Measurements from ENCODE around the gene EEF1A1.

Gene EEF1A1

DNA sequence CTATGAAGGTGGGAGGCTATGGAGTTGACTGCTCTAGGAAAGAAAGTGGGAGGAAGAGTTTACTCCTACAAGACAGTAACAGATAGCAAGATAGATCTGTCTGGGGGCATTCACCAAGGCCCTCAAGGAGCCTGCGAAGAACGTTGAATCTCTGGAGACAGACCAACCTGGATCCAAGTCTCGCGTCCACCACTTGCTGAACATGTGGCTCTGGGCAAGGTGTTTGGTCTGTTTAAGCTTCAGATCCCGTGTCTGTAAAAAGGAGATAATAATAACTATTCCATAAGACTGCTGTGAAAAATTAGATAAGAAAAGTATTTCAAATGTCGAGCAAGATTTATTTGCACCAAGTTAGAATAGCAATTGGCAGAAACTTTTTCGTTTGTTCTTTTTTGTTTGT is 8.1 kb upstream of the EEF1A1 start:
- Histone ChIP-seq H4K20me1 (ENCODE audit: low read depth, low read length) (no peaks in the 10 kb centered on the region), H3K9me3 (ENCODE audit: insufficient read depth, low read length) (no peaks in the 10 kb centered on the region), H3K27ac (ENCODE audit: low read depth, low read length) (no peak overlapping the region), H3K36me3 (ENCODE audit: low read length) (no peaks in the 10 kb centered on the region), H3F3A (ENCODE audit: insufficient read depth) (0 out of 2 replicates have a peak, but pooled peaks cover 5% of the 10 kb centered on the region), H3K4me3 (ENCODE audit: insufficient read depth, low read length, poor library complexity, severe bottlenecking) (no peak overlapping the region), H3K9ac (ENCODE audit: low read length) (no peak overlapping the region), H2AFZ (ENCODE audit: low read depth, low read length, severe bottlenecking) (no peak overlapping the region), H3K27me3 (ENCODE audit: low read length) (no peaks in the 10 kb centered on the region), H3K9me2 (replicated peaks; ENCODE audit: insufficient read depth, low read length) (no peaks in the 10 kb centered on the region), H3K79me2 (ENCODE audit: insufficient read depth, low read length) (no peaks in the 10 kb centered on the region), H3K4me2 (ENCODE audit: low read depth, low read length, poor library complexity, severe bottlenecking) (no peak overlapping the region)
- TF ChIP-seq EZH2phosphoT487 (conservative IDR thresholded peaks at IDR 0.05; ENCODE audit: low read length) (no peak), CTCF (IDR thresholded peaks at IDR 0.05; ENCODE audit: insufficient read depth, low read length, poor library complexity, severe bottlenecking) (no peak)

DNA sequence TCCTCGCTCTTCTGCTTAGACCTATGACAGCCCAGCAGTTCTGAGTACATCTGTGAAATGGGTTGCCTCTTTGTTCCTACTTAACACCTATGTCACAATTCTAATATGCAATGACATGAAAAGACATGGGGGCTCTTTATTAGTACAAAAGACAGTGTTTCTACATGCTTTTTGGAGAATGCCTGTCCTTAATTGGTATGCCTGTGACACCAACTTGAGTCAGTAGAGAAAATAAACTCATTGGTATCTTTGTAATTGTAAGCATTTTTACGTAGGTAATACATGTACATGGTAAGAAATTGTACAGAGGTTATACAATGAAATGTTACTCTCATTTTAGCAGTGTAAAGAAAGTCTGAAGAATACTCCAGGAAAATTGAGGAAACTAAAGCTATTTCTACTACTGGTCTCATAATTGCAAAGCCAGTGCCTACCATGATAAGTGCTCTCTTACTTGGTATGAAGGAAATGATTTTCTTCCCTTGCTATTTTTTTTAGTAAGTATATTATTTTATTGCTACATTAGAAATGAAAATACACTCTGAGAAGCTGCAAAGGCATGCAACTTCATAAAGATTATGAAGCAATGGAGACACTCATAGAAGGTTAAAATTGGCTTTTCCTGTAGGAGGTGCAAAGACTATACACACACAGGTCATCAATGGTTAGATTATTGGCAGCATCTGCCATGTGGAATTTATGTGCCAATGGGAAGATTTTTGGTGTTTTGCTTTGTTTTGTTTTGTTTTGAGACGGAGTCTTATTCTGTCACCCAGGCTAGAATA is 4.9 kb upstream of the EEF1A1 start:
- no peak overlapping the region for H3K9ac ChIP-seq (ENCODE audit: low read length)
- H3K36me3 ChIP-seq (ENCODE audit: low read length) = peaks cover under 1% of the 10 kb centered on the region; the same call in 1 of the 2 replicates
- H3F3A ChIP-seq (ENCODE audit: insufficient read depth) = peaks cover 24% of the 10 kb centered on the region
- H3K4me2 ChIP-seq (ENCODE audit: low read depth, low read length, poor library complexity, severe bottlenecking) = no peak overlapping the region
- no peak overlapping the region for H3K4me3 ChIP-seq (ENCODE audit: insufficient read depth, low read length, poor library complexity, severe bottlenecking)
- H2AFZ ChIP-seq (ENCODE audit: low read depth, low read length, severe bottlenecking) = no peak overlapping the region
- no peaks in the 10 kb centered on the region for H3K9me2 ChIP-seq (replicated peaks; ENCODE audit: insufficient read depth, low read length)
- TF ChIP-seq EZH2phosphoT487 (conservative IDR thresholded peaks at IDR 0.05; ENCODE audit: low read length) = no peak
- no peak for TF ChIP-seq CTCF (IDR thresholded peaks at IDR 0.05; ENCODE audit: insufficient read depth, low read length, poor library complexity, severe bottlenecking)
- H3K27me3 ChIP-seq (ENCODE audit: low read length) = no peaks in the 10 kb centered on the region
- no peaks in the 10 kb centered on the region for H3K9me3 ChIP-seq (ENCODE audit: insufficient read depth, low read length)
- H3K27ac ChIP-seq (ENCODE audit: low read depth, low read length) = no peak overlapping the region
- no peaks in the 10 kb centered on the region for H4K20me1 ChIP-seq (ENCODE audit: low read depth, low read length)
- peaks cover under 1% of the 10 kb centered on the region for H3K79me2 ChIP-seq (ENCODE audit: insufficient read depth, low read length)

- Histone ChIP-seq H3K9ac (ENCODE audit: low read length) (peak overlapping the region; percentile 80), H2AFZ (ENCODE audit: low read depth, low read length, severe bottlenecking) (peak overlapping the region; percentile 84), H3K4me3 (ENCODE audit: insufficient read depth, low read length, poor library complexity, severe bottlenecking) (peak overlapping the region; percentile 83), H3K79me2 (ENCODE audit: insufficient read depth, low read length) (peaks cover 17% of the 10 kb centered on the region), H3K27ac (ENCODE audit: low read depth, low read length) (peak overlapping the region; percentile 81), H4K20me1 (ENCODE audit: low read depth, low read length) (peaks cover 7% of the 10 kb centered on the region; the same call in 1 of the 2 replicates), H3K36me3 (ENCODE audit: low read length) (peaks cover 19% of the 10 kb centered on the region), H3K4me2 (ENCODE audit: low read depth, low read length, poor library complexity, severe bottlenecking) (peak overlapping the region; percentile 96), H3K9me2 (replicated peaks; ENCODE audit: insufficient read depth, low read length) (no peaks in the 10 kb centered on the region), H3F3A (ENCODE audit: insufficient read depth) (peaks cover 44% of the 10 kb centered on the region), H3K9me3 (ENCODE audit: insufficient read depth, low read length) (no peaks in the 10 kb centered on the region), H3K27me3 (ENCODE audit: low read length) (no peaks in the 10 kb centered on the region)
- TF ChIP-seq EZH2phosphoT487 (conservative IDR thresholded peaks at IDR 0.05; ENCODE audit: low read length) = no peak
- TF ChIP-seq CTCF (IDR thresholded peaks at IDR 0.05; ENCODE audit: insufficient read depth, low read length, poor library complexity, severe bottlenecking) = no peak
Measured at GRCh38 chr6:73523434-73524123, 2.7 kb upstream of the EEF1A1 start.
